ACHN (cell line): ENCODE results near the gene NYAP2.

Experiments
- DNase-seq: peaks from one replicate; pipeline ENCODE4 v3.0.0-alpha.2; 2015
- in situ Hi-C: cut with HindIII; loops from 2 replicates; pipeline ENCODE4 v1.10.0; 2017; ENCODE audit warnings: low sequenced_read_pairs, low pct_ligation_motif_present, low pct_unique_long_range_greater_than_20kb

Gene NYAP2

GRCh38 chr2:225399504-225399903 lies at the start of gene NYAP2:
TSS of gene NYAP2 (plus strand) at chr2:225399710. CDS start at chr2:225408881, 9,171 bp downstream.
- in situ Hi-C loops: no loop called here
- DNase-seq: no peak

GRCh38 chr2:225353579-225354085 lies 45.9 kb upstream of the NYAP2 start:
- in situ Hi-C loops: no loop called here
- no peak for DNase-seq

- in situ Hi-C loops: no loop called here
- no peak for DNase-seq
Observed at GRCh38 chr2:225354281-225354774, 45.2 kb upstream of the NYAP2 start.

- no peak for DNase-seq
- in situ Hi-C loops: no loop called here
Observed at GRCh38 chr2:225355788-225356187, 43.7 kb upstream of the NYAP2 start.

GRCh38 chr2:225366731-225367130 lies 32.8 kb upstream of the NYAP2 start:
- in situ Hi-C loops: no loop called here
- DNase-seq: no peak

- no peak for DNase-seq
- in situ Hi-C loops: no loop called here
Observed at GRCh38 chr2:225367482-225367881, 32.0 kb upstream of the NYAP2 start.

GRCh38 chr2:225378984-225379383 lies 20.5 kb upstream of the NYAP2 start:
- DNase-seq: no peak

GRCh38 chr2:225379856-225380255 lies 19.7 kb upstream of the NYAP2 start:
- in situ Hi-C loops: no loop called here
- no peak for DNase-seq

More at GRCh38 chr2:225378984-225379383, 20.5 kb upstream of the NYAP2 start:
- in situ Hi-C loops: no loop called here

- no peak for DNase-seq
- in situ Hi-C loops: no loop called here
Observed at GRCh38 chr2:225381609-225382008, 17.9 kb upstream of the NYAP2 start.

- DNase-seq: no peak
- in situ Hi-C loops: no loop called here
Observed at GRCh38 chr2:225398372-225398771, 1.1 kb upstream of the NYAP2 start.

- in situ Hi-C loops: no loop called here
Observed at GRCh38 chr2:225400060-225400511, 576 bp downstream of the NYAP2 start.

GRCh38 chr2:225400546-225401400 lies 1.3 kb downstream of the NYAP2 start:
- in situ Hi-C loops: no loop called here
- no peak for DNase-seq

More at GRCh38 chr2:225400060-225400511, 576 bp downstream of the NYAP2 start:
- peak; percentile 39 for DNase-seq

GRCh38 chr2:225402210-225402776 lies 2.8 kb downstream of the NYAP2 start:
- in situ Hi-C loops: no loop called here

GRCh38 chr2:225411452-225411851 lies 11.9 kb downstream of the NYAP2 start:
- in situ Hi-C loops: no loop called here
- no peak for DNase-seq

More at GRCh38 chr2:225402210-225402776, 2.8 kb downstream of the NYAP2 start:
- DNase-seq: no peak

- in situ Hi-C loops: no loop called here
- DNase-seq: no peak
Observed at GRCh38 chr2:225413786-225414185, 14.3 kb downstream of the NYAP2 start.

GRCh38 chr2:225414902-225415301 lies 15.4 kb downstream of the NYAP2 start:
- in situ Hi-C loops: no loop called here
- DNase-seq: no peak

GRCh38 chr2:225415341-225415740 lies 15.8 kb downstream of the NYAP2 start:
- no peak for DNase-seq
- in situ Hi-C loops: no loop called here

- DNase-seq: no peak
- in situ Hi-C loops: no loop called here
Observed at GRCh38 chr2:225415792-225416191, 16.3 kb downstream of the NYAP2 start.

- in situ Hi-C loops: no loop called here
- DNase-seq: no peak
Observed at GRCh38 chr2:225416616-225417367, 17.3 kb downstream of the NYAP2 start.
